ENCODE data around the gene USP34. TPM values are rescaled to one million over a fixed set of nuclear protein-coding genes. Genes with fewer than 3 reads are reported as not detected.

Gene USP34
- total and polyA plus RNA-seq, 9 of the 15 experiments (the other 6 are each of a cell fraction or from before 2014, with no cell fraction given): 19.8 to 108 (median 67.8) TPM

GRCh38 chr2:61176755-61177726 is 293.8 kb downstream of the USP34 start (continued):
- TF ChIP-seq, protein P1, sequence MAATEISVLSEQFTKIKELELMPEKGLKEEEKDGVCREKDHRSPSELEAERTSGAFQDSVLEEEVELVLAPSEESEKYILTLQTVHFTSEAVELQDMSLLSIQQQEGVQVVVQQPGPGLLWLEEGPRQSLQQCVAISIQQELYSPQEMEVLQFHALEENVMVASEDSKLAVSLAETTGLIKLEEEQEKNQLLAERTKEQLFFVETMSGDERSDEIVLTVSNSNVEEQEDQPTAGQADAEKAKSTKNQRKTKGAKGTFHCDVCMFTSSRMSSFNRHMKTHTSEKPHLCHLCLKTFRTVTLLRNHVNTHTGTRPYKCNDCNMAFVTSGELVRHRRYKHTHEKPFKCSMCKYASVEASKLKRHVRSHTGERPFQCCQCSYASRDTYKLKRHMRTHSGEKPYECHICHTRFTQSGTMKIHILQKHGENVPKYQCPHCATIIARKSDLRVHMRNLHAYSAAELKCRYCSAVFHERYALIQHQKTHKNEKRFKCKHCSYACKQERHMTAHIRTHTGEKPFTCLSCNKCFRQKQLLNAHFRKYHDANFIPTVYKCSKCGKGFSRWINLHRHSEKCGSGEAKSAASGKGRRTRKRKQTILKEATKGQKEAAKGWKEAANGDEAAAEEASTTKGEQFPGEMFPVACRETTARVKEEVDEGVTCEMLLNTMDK (IDR thresholded peaks at IDR 0.05; ENCODE audit: borderline replicate concordance, insufficient read depth, low read depth, low read length, poor library complexity, severe bottlenecking): peak; percentile 4
- TF ChIP-seq POLR3A (IDR thresholded peaks at IDR 0.05; ENCODE audit: borderline replicate concordance, extremely low read depth, insufficient read depth, insufficient read length) (no peak), CHD4 (IDR thresholded peaks at IDR 0.05; ENCODE audit: insufficient read depth, insufficient replicate concordance, low read depth, low read length, poor library complexity, severe bottlenecking) (no peak), TAF9B (IDR thresholded peaks at IDR 0.05; ENCODE audit: partially characterized antibody) (no peak), HSF4 (CRISPR knock-in tag; IDR thresholded peaks at IDR 0.05; ENCODE audit: borderline replicate concordance) (no peak), SMAD4 (CRISPR knock-in tag; conservative IDR thresholded peaks at IDR 0.05) (peak; percentile 95), GATAD2B (IDR thresholded peaks at IDR 0.05; ENCODE audit: borderline replicate concordance) (peak; percentile 81), MAFK (IDR thresholded peaks at IDR 0.05; ENCODE audit: low read length) (no peak), ETV6 (IDR thresholded peaks at IDR 0.05; ENCODE audit: borderline replicate concordance in 1 of 2, low read depth in 2 of 2, low read length in 1 of 2) (peak in 1 of 2 experiments; percentile 28; a peak in 1 of 4 replicates), ETV6 (CRISPR knock-in tag; IDR thresholded peaks at IDR 0.05; ENCODE audit: borderline replicate concordance) (no peak), NFIX (CRISPR knock-in tag; IDR thresholded peaks at IDR 0.05; ENCODE audit: low read depth) (no peak), ZNF830 (CRISPR knock-in tag; IDR thresholded peaks at IDR 0.05) (no peak), PHF20 (IDR thresholded peaks at IDR 0.05; ENCODE audit: partially characterized antibody) (peak; percentile 75), ZNF76 (CRISPR knock-in tag; IDR thresholded peaks at IDR 0.05; ENCODE audit: borderline replicate concordance) (peak; percentile 27; the same call in 1 of the 2 replicates), BCOR (IDR thresholded peaks at IDR 0.05) (0 out of 2 replicates have a peak, but pooled peaks have one; percentile 46), MAFG (tag; conservative IDR thresholded peaks at IDR 0.05) (no peak), SIN3B (IDR thresholded peaks at IDR 0.05; ENCODE audit: low read depth) (peak; percentile 41; the same call in 1 of the 2 replicates), GABPB1 (CRISPR knock-in tag; IDR thresholded peaks at IDR 0.05) (peak; percentile 82), SMAD3 (CRISPR knock-in tag; conservative IDR thresholded peaks at IDR 0.05) (no peak), DEAF1 (CRISPR knock-in tag; IDR thresholded peaks at IDR 0.05) (no peak)
- TF ChIP-seq, protein P2, sequence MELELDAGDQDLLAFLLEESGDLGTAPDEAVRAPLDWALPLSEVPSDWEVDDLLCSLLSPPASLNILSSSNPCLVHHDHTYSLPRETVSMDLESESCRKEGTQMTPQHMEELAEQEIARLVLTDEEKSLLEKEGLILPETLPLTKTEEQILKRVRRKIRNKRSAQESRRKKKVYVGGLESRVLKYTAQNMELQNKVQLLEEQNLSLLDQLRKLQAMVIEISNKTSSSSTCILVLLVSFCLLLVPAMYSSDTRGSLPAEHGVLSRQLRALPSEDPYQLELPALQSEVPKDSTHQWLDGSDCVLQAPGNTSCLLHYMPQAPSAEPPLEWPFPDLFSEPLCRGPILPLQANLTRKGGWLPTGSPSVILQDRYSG (tag; conservative IDR thresholded peaks at IDR 0.05; ENCODE audit: low read depth): no peak

All from K562 (cell line).